Cerebellar nuclear complex (tissue), 1 donor: ENCODE data around the gene DCHS1.

ENCODE experiments used
- DNase-seq, 2 experiments: peaks; one replicate each; lab custom pipeline; 2025; lab: John Stamatoyannopoulos, UW

DCHS1 gene

DNA sequence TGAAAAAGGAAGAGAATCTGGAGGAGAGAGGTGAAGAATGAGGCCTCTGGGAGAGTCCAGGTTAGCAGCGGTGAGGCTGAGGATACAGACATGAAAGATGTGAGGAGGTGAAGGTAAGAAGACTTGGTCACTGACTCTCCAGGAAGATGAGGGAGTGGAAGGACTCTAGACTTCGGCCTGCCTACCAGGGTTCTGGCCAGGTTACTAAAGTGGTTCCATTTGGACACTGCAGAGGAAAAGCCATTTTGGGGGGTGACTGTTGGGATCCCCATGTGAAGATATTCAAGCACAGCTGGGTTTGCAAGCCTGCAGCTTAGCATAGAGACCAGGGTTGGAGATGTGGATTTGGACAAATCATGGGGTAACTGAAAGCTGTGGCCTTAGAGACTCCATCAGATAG is 7.8 kb downstream of the DCHS1 start:
- no peak for DNase-seq

DNA sequence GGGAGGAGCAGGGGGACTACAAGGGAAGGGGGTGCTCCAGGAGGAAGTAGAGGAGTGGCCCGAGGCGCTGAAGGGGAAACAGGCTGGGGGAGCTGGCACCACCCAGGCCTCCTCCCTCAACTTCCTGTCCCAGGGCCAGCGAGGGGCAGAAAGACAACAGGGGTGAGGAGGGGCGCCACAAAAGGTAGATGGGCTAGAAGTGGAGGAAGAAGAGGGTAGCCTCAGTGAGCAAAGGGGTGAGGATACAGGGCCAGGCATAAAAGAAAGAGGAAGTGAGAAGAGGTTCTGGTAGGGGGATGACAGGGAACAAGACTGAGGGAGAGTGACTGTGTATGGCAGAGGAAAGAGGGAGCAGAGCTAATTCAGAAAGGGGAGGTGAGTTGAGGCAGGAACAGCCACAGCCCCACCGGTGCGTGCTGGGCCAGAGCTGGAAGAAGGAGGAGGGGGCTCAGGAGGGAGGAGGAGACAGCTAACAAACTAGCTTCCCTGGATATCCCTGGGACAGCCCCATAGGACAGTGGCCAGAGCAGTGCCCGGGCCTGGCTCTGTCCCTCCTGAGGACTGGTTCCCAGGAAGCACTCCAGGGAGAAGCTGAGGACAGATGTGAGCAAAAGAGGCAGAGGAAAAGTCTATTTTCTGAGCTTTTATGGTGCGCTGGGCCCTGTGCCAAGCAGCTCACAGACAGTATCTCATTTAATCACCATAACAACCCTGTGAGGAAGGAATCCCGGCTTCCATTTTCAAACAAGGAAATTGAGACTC is 8.5 kb downstream of the DCHS1 start:
- no peak for DNase-seq

DNA sequence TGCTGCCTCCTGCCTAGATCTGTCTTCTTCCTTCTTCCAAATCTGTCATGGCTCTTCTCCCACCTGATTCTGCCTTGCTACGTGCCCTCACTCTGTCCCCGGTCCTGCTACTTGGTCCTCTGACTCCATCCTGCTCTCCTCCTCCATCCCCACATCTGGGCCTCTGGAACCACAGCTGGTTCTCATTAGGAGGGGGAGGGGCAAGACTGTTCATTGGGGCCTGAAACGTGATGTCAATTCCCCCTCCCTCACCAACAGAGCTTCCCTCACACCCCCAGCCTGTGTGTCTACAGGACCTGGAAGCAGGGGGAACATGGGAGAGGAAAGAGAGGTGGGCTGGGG is 9.1 kb downstream of the DCHS1 start:
- DNase-seq = no peak

DNA sequence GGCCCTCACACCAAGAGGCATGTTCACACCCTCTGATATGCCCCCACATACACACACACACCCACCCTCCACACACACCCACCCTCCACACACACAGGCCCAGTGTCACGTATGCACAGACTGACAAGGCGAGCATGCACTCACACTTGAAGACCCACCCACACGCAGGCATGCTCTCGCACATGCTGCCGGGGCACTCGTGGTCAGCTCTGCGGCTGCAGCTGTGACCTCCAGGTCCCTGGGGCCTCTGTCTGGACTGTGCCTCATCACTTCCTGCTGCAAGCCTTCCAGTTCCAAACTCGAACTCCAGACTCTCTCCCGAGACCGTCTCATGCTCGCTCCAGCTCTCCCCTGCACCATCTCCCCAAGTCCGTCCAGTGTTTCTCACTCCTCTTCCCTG is 9.5 kb downstream of the DCHS1 start:
- no peak for DNase-seq

DNA sequence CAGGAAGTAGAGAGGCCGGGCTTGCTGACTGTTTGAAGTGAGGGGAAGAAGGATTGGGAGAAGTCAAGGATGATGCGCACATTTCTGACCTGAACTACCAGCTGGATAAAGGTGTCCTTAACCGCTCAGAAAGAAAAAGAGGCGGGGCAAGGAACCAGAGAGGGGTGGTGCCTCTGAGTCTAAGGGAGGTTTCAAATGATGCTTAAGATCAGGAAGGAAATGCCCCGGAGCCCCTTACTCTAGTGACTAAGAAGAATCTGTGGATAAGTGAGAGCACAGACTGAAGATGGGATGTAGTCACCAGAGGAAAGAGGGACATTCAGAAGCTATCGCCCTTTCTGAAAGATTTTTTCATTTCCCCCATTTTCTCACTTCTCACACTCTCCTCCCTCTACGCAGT is 12.7 kb downstream of the DCHS1 start:
- DNase-seq = no peak

DNA sequence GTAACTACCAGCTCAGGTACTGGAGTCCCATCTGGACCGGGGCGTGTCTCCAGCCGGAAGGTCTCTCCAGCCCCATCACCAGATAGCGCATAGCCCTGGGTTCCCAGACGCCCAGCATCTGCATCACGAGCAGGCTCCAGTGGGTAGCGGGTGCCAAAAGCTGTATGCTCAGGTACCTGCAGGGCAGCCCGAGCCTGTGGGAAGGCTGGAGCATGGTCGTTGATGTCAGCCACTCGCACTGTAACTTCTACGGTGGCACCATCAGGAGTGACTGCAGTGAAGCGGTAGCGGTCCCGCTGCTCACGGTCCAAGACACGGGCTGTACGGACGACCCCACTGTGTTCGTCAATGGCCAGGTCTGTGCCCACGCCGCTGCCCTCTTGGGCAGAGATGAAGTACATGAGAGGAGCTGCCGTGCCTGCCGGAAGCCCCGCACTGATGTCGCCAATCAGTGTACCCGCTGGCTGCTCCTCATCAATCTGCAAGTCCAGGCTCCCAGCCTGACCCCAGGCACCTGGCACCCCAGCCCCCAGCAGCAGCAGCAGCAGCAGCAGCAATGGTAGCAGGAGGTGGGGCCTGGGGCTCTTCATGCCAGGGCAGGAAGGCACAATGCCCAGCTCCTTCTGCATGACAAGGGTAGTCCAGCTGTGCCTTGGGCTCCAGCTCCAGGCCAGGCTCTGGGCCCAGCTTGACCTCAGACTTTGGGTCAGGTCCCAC is 14.5 kb downstream of the DCHS1 start:
- no peak for DNase-seq

DNA sequence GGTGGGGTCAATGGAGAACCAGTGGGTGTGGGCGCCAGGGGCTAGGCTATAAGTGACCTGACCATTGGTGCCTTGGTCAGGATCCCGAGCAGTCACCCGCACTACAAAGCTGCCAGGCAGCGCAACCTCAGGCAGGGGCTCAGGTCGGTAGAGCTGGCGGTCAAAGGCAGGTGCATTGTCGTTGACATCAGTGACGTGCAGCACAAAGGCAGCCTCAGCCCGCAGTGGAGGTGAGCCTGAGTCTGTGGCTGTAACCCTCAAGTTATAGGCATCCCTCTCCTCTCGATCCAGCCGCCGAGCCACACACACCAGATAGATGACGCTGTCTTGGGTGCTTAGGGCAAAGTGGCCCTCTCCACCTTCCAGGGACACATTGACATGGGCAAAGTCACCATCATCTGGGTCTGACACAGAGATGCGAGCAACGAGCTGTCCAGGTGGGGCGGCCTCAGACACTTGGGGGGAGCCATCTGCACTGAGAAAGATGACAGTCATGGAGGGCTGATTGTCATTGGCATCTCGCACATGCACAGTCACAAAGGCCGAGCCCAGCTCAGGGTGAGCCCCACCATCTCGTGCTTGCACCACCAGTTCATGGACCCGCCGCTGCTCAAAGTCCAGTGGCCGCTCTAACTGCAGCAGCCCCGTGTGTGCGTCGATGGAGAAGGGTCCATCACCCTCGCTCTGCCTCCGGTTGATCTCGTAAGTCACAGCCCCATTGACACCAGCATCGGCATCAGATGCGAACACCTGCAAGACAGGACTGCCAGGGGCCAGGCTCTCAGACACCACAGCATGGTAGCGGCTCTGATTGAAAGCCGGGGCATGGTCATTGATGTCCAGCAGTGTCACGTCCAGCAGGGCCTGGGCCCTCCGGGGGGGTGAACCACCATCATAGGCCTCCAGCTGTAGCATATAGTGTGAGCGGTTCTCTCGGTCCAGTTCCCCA is 15.3 kb downstream of the DCHS1 start:
- DNase-seq = no peak

DNA sequence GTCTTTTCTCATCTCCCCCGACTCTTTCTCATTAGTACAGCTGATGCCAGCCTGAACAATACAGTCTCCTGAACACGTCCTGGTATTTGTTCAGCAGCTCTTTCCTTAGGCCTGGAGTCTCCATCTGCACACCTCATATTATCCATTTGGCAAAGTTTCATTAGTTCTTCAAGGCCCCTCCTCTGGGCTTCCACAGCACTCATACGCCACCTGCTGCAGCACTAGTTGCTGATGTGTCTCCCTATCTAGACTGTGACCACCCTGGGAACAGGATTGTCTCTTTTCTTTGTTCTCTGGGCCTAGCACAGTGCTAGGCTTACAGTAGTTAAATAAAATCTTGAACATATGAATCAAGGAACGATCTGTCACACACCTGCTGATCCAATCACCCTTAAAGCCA is 17.2 kb downstream of the DCHS1 start:
- DNase-seq = no peak

DNA sequence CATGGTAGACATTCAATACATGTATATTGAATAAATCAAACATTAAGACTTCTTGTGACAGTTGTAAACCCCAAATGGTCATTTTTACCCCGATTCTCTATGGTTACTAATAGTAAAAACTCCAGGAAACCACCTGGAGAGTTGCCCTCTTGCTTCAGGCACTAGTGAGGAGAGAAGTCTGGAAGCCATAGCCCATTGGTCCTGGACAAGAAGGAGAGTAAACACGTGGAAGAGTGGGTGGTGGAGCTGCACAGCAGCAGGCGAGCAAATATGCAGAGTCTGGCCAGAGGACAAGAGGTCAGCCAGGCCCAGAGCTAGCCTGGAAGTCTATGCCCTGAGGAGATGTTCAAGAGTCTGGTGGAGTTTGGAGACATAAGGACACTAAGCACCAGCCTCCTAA is 17.7 kb downstream of the DCHS1 start:
- DNase-seq = no peak

DNA sequence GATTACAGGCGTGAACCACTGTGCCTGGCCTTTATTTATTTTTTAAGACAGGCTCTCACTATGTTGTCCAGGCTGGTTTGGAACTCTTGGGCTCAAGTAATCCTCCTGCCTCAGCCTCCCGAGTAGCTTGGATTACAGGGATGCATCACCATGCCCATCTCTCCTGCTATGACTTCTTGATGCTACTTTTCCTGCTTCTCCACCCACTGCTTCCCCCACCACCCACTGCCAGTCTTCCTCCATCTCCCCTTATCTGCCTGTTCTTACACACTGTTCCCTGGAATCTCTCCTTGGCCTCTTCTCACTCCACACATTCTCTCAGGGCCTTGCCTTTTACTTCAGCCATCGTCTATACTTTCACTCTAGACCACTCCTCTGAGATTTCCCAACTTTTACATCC is 19.1 kb downstream of the DCHS1 start:
- DNase-seq = no peak

DNA sequence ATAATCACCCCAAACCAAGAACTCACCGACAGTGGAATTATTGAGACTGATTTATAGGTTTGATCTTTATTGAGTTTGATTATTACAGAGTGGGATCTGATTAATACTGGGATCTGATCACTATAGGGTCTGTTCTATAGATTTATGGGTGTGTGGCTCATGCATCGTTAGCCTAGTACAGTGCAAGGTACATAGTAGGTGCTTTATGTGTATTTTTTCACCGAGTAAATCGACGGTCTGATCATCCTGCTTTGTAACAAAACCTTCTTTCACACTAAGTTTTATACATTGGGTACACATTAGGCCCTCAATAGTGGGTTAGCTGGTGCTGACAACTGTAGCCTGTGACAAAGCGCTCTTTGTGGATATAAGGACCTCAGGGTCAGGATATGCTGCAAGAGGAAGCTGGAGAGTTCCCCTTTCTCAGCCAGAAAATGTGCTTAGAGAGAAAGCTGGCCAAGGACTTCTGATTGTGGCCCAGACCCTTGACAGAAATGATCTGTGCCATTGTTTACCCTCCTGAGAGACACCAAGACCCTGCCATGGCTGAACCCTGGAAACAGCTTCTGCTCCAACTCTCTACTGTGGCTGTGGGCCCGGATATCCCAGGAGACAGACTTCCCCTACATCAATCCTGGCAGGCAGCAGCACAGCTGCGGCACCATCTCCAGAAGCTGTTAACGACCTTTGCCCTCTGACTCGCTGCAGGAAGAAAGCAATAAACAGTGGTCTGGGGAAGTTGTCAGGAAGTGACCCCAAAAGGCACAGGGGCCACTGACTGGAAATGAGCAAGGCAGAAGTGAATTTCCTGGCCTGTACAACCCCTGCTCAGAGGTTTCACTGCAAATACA is 20.3 kb downstream of the DCHS1 start:
- DNase-seq = no peak

DNA sequence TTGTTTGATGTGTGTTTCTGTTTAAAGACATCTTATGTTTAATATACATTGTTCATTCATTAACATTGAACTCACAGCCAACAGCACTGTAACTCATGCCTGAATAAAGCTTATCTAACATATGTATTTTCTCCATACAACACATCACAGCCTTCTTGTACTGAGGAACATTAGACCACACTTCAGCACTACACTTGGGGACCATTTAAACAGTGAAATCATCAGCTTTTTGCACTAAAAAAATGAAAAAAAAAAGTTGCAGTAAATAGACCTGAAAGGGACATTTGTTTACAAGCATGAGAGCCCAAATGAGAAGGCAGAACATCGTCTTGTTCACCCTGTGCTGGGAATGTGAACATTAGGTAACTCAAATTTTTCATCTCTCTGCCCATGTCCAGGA is 21.1 kb downstream of the DCHS1 start:
- no peak for DNase-seq

DNA sequence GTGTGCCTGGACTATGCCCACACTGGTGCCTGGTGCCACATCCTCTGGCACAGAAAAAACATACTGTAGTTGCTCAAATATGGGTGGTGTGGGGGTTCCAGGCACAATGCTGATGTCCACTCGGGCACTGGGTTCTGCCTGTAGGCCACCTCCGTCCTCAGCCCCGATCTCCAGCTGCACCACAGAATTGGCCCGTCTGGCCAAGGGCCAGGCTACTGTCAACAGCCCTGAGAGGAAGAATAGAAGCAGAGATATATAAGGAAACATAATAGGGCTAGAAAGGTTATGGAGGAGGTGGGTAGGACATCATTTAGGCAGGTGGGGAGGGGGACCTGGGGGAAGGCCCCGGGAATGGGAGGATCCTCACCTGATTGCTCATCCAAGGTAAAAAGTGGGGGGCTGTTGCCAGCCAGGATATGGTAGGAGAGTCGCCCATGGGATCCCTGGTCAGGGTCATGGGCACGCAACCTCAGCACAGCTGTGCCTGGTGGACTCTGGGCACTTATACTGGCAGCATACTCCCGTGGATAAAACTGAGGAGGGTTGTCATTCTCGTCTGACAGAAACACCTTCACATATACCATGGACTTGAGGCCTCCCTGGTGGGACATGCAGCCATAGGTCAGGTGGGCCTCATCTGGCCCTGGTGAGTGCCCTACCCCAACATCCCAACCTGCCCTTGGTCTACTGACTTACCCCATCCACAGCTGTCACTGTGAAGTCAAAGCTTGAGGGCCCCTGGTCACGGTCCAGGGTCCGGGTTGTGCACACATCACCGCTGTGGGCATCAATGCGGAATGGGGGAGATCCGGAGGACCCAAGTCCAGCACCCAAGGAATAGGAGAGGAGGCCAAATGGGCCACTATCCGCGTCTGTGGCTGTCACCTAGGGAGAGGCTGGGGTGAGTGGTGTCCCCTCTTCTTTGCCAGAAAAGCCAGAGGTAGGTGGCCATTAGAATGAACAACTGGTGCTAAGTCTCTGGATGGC is 21.9 kb downstream of the DCHS1 start:
- DNase-seq = no peak

DNA sequence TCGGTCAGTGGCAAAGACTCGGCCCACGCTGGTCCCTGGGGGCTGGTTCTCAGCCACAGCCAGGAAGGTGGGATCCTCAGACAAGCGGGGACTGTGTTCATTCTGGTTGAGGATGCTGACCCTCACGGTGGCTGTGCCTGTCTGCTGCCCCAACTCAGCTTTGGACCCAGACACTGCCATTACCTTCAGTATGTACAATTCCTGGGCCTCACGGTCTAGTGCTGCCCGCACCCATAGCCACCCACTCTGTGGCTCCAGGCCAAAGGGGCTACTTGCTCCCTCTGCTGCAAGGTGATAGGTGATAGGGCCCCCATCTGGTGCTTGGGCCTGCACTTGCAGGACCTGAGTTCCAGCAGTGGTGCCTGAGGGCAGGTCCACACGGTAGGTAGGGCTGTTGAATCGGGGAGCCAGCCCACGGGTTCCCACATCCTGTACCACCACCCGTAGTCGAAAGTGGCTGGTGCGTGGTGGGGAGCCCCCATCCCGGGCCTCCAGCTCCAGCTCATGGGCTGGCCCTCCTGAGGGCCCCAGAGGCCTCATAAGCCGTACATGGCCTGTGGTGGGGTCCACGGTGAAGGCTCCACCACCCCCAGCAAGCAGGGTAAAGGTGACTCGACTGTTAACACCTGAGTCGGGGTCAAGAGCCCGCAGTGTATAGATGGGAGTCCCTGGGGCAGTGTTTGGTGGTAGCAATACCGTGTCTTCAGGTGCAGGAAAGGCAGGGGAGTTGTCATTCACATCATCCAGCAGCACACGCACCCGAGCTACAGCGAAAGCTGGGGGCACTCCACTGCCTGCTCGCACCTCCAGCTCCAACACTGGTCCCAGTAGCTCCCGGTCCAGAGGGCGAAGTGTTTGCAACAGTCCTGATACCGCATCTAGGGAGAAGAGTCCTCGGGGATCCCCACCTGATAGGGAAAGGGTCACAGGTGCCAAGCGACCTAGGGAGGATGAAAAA is 23.2 kb downstream of the DCHS1 start:
- DNase-seq = no peak

DNA sequence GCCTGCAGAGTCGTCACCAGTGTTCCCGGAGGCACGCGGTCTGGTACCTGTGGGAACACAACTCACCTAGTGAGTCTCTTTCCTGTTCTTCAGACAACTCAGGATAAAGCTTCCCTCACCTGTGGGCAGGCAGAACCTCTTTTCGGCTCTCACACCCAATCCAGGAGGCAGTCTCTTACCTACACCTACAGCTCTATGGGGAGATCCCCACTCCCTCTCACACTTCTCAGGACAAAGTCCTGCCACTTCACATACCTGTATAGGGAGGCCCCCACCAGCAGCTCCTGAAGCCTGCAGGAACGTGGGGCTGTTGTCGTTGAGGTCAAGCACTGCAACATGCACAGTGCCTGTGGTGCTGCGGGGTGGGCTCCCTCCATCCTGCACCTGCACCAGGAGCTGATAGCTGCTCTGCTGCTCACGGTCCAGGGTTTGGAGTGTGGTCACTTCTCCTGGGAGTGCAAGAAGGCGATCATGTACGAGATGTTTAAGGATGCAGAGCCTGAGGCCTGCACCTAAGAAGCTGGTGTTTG is 24.2 kb downstream of the DCHS1 start:
- DNase-seq = no peak

DNA sequence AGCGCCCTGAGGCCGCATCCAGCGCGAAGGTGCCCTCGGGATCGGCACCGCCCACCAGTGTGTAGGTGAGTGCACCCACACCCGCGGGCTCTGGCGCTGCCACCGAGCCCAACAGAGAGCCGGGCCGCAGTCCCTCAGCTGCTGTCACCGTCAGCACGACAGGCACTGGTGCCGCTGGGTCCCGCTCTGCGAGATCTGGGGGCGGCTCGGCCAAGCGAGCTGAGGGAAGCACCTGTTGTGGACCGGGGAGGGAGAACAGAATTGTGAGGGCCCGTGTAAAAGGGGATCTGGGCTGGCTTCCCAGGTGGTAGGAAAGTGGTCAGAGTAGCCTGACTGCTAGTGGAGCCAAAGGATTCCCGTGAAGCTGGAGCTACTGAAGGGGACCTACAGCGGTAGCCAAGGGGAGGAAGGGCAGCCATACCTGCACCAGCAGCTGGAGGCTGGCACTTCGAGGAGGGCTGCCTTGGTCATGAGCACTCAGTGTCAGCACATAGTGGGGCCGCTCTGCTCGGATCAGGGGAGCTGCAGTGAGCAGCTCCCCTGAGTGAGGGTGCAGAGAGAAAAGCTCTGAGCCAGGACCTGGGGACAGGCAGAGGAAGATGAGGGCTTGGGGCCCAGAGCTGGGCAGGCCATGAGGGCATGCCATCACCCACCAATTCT is 24.8 kb downstream of the DCHS1 start:
- DNase-seq = no peak

DNA sequence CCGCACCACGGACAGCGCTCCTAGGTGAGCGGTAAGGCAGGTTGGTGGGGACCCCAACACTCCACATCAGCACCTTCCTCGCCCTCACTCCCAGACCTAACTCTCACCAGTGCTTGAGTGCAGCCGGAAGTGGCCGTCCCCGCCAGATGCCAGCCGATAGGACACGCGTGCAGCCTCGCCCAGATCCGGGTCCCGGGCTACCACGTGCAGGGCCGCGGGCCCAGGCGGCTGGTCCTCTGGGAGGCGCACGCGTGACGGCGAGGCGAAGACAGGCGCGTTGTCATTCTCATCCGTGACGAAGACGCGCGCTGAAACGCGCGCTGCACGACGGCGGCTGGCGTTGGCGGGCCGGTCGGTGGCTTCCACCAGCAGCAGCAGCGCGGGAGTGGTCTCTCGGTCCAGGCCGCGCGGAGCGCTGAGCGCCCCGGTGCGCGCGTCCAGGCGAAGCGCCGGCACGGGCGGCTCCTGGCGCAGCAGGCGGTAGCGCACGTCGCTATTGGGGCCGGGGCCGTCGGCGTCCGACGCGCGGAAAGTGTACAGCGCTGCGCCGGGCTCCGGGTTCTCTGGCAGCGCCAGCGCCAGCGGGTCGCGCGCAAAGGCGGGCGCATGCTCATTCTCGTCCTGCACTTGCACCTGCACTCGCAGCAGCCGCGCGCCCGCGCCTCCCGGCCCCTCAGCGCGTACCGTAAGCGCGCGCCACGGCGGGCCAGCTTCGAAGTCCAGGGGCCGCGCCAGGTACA is 25.5 kb downstream of the DCHS1 start:
- no peak for DNase-seq

DNA sequence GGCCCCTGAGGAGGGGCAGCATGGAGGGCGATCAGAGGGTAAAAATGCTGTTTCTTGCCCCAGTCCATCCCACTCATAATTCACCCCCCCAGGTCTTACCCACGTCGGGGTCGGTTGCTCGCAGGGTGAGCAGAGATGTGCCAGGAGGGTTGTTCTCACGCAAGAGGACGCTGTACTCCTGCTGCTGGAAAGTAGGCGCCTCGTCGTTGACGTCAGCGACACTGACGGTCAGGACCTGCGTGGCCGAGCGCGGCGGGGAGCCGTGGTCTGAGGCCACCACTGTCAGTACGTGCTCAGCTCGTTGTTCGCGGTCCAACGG is 26.1 kb downstream of the DCHS1 start:
- DNase-seq = no peak
